ENCODE results near the gene METAP1. TPM values are rescaled to one million over a fixed set of nuclear protein-coding genes. Genes with fewer than 3 reads are reported as not detected.
"Not testable (repeated sequence)": the region's sequence is repeated elsewhere in the genome, so short reads cannot be mapped to it uniquely, and the experiment has no call there.

Gene METAP1
- total RNA-seq, 1 donor from 2014 or later, result 34.0 TPM

DNA sequence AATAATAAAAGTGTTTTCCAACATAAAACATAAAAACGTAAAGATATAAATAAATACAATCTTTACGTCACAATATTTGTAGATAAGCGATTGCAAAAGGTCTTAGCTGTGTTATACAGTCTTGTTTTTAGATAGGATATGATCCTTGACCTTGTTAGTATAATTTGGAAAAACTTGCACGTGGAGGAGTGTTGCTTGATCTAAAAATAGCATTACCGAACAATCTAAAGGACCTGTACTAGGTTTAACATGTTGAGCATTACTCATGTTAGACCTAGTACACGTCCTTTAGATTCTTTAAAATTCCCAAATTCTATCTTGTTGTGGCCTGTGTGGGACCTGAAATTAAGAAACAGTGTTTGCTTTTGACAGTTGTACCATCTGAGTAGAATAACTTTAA, 1.6 kb downstream of the METAP1 start:
- DNase-seq, result no peak

DNA sequence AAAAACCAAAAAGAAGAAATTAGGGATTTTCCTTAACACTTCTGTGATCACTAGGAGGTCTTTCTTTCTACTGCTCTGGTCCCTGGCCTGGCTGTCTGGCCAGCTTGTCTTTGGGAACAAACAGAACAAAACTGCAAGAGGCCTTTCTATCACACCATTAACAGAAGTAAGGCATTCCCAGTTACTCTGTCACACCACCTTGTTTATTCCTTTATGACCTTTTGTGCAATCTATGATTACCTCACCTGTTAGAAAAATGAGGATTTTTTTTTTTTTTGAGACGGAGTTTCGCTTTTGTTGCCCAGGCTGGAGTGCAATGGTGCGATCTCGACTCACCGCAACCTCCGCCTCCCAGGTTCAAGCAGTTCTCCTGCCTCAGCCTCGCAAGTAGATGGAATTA, 3.0 kb downstream of the METAP1 start:
- no peak for DNase-seq

DNA sequence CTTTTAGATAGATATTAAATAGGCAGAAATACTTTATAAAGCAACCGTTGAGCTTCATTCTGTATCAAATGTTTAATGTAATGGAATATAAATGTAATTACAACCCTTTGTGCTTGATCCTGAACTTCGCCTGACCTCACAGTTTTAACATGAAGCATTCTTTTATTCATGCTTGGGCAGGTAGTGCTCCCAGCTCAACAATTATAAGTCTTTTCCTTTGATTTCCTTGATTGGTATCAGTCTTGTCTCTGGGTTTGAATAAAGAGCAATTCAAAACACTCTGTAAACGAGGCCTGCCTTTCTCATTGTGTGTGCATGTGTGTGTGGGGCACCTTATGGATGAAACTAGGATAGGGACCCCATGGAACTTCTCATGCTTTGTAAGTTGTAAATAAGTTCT, 6.8 kb downstream of the METAP1 start:
- DNase-seq, result no peak

DNA sequence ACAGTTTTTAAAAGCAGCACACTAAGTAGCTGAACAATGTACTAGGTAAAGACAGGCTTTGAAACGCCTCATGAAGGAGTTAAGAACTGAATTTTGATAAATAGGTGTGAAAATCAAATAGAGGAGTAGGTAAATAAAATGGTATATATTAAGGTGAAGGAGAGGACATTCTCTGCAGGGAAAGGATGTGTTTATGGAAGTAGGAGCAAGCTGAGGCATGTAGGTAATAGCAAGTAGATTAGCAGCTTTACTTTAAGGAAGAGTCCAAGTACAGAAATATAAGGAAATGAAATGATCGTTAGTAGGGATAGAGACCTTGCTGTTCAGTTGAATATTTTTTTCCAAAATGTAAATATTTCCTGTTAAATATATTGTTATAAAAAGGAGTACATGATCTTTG, 12.5 kb downstream of the METAP1 start:
- no peak for DNase-seq

DNA sequence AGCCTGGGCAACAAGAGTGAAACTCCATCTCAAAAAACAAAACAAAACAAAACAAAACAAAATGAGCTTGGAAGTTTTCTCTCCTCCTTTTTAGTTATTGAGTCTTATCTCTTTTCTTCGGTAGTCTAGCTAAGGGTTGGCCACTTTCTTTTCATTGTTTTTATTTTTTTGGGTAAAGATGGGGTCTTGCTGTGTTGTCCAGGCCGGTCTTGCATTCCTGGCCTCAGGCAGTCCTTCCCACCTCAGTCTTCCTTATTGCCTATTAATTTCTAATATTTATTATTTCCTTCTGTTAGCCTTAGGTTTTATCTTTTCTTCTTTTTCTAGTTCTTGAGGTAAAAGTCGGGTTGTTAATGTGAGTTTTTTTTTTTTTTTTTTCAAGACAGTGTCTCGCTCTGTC, 16.4 kb downstream of the METAP1 start:
- no peak for DNase-seq

DNA sequence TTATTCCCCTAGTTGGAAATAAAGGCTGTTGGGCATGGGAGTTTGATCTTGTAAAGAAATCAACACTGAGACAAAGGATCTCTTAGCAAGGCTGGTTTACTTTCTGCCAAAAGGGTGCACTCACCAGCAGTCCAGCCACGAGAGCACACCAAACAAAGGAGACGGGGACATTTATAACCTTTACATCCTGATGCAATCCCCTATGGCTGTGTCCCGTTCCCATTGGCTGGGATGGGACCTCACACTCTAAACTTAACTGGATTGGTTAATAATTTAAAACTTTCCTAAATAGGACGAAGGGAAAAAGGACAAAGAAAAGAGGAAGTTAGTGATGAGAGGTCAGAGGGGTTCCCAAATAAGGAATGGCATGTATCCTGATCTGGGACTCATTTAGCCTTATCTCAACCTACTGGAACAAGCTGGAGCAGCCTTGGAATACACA, 17.9 kb downstream of the METAP1 start:
- no peak for DNase-seq

DNA sequence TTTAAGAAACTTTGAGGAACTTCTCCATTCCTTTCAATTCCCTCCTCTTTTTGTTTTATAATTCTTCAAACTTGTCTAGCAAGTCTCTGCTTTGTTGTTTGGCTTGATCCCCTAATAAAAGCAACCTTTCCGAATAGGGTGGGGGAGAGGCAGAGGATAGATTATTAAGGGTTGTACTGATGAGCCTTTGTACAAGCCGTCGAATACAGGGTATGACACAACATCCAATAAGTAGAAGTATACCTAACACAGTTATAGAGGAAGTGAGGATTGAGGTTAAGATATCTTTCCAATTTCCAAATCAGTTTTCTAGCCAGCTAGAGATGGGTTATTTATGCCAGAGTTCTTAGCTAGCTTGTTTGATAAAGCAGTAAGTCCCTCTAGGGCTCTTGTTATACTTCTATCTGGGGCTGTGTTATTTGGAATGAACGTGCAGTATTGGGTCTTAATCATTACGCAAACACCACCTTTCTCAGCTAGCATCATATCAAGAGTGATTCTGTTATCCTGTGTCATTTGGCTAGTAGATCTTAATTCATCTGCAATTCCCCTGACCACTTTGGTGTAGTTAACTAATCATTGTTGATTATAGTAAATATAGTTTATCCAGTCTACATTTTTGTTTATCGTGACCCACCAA, 18.5 kb downstream of the METAP1 start:
- no peak for DNase-seq

DNA sequence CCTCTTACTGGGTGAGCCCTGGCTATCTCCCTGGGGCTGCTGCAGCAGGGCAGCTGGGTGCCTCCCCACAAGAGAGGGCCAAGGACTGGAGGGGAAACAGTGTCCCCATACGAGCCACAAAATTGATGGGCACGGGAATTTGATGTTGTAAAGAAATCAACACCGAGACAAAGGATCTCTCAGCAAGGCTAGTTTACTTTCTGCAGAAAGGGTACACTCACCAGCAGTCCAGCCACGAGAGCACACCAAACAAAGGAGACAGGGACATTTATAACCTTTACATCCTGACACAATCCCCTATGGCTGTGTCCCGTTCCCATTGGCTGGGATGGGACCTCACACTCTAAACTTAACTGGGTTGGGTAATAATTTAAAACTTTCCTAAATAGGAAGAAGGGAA, 25.9 kb downstream of the METAP1 start:
- DNase-seq, result no peak

DNA sequence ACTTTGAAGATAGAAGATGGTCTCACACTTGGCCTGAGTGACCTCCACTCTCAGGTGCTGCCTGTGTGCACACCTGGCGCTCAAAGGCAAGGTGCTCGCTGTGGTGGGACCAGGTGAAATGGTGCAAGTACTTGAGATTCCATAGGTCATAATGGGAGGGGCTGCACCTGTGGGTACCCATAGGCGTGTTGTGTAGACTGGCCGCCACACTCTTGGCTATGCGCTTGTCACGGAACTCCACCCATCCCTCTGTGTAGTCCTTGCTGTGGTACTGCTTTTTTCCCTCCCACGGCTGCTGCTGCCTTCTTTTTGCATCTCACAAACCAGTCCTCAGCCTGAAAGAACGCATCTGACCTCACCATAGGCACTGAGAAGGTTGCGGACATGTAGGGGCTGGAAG, 27.0 kb downstream of the METAP1 start:
- DNase-seq, result no peak

DNA sequence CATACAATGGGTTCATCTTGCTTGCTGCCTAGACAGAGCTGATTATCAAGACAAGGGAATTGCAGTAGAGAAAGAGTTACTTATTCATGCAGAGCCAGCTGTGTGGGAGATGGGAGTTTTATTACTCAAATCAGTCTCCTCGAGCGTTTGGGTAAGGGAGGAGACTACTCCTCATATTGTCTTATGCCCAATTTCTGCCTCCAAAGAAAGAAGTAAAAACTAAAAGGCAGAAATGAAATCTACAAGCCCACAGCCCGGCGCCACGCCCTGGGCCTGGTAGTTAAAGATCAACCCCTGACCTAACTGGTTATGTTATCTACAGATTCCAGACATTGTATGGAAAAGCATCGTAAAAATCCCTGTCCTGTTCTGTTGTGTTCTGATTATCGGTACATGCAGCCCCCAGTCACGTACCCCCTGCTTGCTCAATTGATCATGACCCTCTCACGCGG, 28.3 kb downstream of the METAP1 start:
- DNase-seq, result not testable (repeated sequence)

DNA sequence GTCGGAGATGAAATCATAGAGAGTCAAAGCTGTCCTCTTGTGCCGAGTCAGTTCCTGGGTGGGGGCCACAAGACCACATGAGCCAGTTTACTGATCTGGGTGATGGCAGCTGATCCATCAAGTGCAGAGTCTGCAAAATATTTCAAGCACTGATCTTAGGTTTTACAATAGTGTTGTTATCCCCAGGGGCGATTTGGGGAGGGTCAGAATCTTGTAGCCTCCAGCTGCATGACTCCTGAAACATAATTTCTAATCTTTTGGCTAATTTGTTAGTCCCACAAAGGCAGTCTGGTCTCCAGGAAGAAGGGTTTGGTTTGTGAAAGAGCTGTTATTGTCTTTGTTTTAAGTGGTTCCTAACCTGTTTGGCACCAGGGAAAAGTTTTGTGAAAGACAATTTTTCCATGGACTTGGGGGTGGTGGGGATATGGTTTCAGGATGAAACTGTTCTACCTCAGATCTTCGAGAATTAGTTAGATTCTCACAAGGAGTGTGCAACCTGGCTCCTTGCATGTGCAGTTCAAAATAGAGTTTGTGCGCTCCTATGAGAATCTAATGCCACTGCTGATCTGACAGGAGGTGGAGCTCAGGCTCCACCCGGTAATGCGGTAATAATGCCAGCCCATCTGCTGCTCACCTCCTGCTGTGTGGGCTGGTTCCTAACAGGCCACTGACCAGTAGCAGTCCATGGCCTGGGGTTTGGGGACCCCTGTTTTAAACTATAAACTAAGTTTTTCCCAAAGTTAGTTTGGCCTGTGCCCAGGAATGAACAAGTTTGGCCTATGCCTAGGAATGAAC, 29.2 kb downstream of the METAP1 start:
- DNase-seq, result no peak

DNA sequence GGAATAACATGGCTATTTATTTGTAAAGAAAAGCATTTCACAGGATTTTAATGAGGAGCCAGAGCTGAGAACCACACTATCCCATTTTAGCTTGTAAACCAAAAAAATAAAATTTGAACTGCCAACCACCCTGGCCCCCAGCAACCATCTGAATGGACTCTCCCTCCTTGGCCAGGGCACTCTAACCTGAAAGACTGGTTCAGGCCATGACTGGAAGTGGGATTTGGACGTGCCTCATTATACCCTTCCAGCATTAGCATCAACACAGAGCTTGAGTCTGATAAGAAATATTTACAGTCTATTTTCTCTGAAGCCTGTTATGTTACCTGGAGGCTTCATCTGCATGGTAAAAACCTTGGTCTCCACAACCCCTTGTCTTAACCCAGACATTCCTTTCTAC, 30.0 kb downstream of the METAP1 start:
- no peak for DNase-seq

DNA sequence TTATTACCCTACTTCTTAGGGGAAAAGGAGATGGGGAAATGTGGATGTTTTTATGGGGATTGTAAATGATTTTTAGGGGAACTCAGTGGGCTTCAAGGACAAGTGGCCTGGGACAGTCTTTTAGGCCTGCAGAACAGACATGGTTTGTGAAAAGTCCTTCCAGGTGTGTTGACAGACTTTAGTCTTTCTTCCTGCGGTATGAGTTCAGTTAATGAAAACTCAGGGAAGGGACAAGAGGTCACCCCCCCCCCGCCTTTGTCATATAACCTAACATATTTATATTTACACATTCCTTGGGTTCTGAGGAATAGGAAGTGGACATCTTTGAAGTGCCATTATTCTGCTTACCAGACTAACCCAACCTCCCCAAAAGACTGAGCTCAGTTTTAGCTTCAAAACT, 31.8 kb downstream of the METAP1 start:
- DNase-seq, result no peak

DNA sequence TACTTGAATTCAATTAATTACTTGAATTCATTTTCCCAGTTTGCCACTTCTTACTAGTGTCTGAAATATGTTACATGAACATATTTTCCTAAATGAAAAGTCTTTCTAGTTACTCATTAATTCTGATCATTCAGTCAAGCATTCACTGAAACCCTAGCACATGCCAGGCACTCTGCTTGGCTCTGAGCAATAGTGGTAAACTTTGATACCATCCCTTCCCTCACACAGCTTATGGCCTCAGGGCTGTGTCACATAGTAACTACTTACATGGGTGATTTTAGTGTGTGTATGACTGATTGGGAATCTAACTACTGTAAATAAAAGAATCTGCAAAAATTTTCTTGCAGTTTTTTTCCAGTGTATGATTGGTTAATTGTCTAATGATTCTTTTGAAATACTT, 32.7 kb downstream of the METAP1 start:
- DNase-seq, result no peak

DNA sequence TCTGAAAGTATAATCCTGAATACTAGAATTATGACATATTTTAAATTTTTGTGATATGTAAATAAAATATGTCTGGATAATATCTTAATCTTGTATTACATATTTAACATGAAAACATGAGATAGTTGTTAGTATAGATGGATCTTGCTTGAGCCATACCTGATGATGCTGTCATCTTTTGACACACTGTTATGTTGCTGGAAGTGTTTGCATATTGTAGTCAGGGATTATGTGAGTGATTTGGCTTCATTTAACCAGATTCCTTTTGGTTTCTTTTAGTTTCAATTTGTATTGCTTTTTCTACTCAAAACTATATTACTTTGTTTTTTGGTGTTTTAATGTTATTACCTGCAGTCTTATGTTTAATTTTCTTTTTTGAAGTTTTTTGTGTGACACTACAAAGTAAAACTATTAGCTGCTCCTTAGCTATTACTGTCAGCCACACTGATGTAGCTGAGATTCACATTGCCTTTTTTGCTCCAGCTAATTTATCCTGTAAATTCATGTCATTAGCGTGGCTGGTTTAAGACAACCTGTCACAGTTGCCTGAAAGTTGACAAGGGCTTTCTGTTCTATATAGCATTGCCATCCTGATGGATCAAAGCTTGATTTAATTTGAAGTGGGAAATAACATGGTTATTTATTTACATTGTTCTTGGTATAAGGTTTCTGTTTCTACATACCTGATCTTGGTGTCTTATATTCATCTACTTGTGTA, 33.7 kb downstream of the METAP1 start:
- DNase-seq, result no peak

DNA sequence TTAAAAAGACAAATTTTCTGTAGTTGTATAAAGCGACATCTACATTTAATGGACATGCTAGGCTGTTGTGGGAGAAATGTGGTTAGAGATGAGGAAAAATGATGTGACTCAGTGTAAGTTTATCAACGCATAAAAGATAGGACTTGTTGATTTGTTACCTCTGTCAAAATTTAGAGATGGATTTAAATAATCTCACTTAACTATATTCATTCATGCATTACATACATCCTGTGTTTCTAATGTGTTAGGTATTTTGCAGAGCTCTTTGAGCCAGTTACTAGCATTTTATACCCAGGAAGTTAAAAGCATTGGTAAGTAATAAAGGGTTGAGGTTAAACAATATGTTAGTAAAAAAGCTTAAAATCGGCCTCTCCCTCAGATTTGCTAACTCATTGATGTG, 34.3 kb downstream of the METAP1 start:
- DNase-seq, result no peak

DNA sequence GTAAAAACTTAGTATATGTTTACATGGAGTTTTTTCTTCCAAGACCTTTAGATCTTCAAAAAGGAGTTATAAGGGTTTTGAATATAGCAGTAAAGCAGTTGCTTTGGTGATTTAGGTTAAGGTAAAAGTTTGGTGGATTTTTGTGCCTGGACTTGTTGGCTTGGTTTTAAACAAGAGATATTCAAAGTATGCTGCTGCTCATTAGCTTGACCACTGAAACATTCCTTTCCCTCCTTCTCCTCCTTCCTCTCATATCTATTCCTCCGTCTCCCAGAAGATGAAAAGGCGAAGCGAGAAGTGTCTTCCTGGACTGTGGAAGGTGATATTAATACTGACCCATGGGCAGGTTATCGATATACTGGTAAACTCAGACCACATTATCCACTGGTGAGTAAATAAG, 38.4 kb downstream of the METAP1 start:
- no peak for DNase-seq

DNA sequence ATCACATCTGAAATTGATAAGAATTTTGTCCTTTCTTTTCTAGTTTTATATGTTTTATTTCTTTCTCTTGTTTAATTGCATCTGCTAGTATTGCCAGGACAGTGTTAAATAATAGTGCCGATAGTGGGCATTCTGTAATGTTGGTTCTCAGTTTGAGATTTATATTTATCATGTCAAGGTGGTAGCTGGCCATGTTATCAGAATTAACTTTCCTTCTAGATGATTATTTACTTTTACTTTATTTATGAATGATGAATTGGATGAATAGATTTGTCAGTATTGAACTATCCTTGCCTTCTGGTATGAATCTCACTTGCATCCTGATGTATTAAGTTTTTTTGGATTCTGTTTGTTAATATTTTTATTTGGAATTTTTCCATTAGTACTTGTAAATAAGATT, 42.7 kb downstream of the METAP1 start:
- DNase-seq, result no peak

DNA sequence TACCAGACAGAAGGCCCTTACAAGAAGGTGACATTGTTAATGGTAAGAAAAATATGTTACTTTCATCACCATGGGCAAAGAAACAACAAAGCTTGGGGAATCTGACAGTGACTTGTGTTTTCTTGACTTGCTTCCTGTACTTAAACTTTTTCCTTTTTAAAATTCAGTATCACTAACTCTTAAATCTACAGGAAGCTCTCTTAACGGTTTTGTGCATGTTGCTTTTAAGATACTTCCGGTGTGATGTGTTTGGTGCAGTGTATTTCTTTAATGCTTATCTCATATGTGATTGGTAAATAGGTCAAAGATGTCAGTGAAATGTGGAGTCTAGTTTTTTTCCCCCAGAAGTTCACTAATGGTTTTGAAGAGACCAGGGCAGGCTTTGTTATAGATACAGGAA, 47.8 kb downstream of the METAP1 start:
- no peak for DNase-seq

DNA sequence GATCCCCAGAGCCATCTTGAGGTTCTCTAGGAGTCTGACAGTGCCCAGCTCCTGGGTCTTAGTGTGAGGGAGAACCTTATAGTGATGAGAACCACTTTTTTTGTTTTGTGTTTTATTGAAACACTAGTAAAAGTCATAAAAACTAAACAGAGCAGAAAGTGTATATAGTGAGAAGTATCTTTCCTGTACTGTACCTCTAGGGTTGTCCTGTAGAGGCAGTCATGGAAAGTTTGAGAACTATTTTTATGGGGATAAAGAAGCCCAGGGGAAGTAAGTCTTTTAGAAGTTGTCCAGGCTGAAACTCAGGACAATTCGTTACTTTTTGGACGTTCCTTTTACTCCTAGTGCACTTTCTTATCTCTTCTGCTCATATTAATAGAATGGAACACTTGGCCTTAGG, 52.2 kb downstream of the METAP1 start:
- DNase-seq, result no peak

DNA sequence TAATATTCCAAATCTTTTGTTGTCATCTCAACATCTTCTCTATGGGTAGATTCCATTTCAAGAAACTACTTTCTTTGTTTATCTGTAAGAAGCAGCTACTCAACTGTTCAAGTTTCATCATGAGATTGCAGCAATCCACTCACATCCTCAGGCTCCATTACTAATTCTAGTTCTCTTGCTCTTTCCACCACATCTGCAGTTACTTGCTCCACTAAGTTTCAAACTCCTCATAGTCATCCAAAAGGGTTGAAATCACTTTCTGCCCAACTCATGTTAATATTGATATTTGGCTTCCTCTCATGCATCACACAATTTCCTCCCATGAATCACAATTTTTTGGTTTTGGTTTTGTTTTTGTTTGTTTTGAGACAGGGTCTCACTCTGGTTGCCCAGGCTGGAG, 57.4 kb downstream of the METAP1 start:
- DNase-seq, result no peak

DNA sequence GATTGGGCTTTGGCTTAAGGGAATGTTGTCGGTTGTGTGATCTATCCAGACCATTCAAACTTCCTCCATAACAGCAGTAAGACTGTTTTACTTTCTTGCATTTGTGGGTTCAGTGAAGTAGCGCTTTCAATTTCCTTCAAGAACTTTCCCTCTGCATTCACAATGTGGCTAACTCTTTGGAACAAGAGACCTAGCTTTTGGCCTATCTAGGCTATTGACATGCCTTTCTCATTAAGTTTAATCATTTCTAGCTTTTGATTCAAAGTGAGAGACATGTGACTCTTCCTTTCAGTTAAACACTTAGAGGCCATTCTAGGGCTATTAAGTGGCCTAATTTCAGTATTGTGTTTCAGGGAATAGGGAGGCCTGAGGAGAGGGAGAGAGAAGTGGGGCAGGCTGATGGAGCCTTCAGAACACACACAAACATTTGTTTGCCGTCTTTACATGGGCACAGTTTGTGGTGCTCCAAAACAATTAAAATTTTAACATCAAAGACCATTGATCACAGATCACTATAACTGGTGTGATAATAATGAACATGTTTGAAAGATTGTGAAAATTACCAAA, 59.0 kb downstream of the METAP1 start:
- no peak for DNase-seq

DNA sequence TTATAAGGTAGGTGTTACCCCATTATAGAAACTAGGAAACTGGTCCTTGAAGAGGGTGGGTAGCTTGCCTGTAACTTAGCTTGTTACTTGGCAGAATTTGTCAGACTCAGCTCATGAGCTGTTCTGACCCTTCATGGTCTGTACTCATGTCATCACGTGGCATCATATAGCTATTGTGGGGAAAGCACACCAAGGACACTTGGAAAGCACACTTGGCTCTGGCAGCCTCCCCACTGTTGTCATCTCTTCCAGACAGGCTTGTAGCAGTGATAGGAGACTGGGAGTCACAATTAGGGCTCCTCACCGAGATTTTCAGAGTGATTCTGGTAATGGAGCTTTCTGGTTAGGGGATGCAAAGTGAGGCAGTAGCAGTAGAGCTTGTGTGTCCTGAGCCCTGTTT, 62.7 kb downstream of the METAP1 start:
- DNase-seq, result no peak
